Inflammatory macrophage treated with lipopolysaccharide for 4 hours (primary cell): ENCODE measurements around the gene RAD18.

Experiments
- DNase-seq: peaks from one replicate; pipeline ENCODE4 v3.0.0-alpha.2; 2020

The RAD18 gene

DNA sequence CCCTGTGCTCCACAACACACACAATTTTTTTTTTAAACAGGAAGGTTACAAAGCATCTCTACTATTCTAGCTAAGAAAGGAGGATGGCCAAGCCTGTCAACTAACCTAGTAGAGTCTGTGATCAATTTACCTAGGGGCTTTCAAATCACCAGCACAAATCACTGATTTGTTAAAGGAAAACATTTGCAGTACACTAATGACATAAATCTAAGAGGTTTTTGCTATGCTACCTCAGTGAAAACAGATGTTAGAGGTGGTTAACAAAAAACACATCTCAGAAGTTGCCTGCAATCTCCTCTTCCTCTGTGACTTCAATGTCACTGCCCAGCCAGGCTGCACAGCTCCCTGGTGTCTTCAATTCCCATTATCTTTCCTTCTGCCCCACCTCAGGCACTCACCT lies 72.0 kb downstream of the RAD18 start:
- no peak for DNase-seq

DNA sequence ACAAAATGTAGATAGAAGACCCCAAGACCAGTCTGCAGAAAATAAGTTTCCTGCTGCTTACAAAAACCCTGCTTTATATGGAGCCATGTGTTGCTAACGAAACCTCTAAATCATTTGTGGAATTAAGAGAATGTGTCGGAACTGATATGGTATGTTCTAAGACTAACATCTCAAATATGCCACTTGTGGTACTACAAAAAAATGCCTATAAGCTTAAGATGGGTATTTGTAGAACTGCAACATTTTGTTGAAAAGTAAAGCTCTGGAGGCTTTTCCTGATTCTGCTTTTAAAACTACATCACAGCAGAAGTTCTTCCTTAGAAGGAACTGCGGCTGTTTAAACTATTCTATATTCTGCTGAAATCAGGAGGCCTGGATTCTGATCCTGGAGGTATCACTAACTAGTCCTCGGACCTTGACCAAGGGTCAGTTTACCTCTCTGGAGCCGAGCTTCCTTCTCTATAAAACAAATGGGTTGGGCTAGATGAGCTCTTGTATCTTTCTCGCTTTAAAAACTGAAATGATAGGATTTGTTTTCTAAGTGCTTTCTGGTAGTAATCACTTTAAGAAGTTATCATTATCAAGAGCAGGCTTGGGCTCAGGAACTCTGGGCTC lies 74.9 kb downstream of the RAD18 start:
- no peak for DNase-seq

DNA sequence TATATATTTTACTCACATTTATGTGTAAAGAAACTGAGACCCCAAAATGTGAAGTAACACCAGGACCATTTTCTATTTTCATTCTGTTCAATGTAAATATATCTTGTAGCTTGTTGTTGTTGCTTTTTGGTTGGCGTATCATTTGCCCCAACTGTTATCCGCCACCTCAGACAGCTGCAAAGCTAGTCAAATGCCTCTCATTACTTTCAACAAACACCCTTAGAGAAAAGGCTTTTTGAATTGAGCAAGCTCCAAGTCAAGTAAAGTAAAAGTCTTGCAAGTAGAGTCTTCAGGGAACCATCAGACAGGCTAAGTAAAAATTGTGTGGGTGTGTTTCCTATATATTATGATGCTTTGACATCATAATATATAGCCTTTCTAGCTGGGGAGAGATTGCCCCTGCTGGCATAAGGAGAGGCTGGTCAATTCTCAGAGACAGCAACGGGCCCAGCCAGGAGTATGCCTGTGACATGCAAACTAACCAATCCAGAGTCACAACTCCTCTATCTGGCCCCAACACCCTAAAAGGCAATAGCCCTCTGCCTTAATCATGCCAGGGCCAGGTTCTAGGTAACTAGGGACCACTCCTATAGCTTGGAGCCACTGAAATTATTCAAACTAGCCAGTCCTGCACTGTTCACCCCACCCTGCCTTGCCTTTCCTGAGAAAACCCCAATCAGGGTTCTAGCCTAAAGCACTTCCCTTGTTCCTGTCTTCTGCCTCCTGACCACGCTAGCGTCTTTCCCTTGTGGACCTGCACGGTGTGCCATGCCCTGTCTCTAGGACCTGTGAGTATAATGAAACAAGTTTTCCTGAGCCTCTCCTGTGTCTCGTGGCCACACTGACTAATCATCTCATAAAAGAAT lies 75.6 kb downstream of the RAD18 start:
- DNase-seq = no peak

DNA sequence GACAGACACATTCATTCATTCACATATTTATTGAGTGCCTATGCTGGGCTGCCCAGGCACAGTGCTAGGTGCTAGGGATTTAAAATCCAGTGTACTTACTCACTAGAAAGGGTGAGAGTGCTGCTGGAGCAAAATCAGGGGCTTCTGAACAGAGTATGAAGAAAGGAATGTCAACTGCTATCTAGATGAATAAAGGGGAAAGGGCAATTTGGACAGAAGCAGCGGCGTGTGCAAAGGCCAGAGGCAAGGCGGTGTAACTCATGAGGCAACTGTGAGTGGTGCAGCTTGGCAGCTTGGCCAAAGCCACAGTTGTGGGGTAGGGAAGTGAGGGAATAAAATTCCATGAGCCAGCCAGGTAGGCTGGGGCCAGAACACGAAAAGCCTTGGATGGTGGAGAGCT lies 76.7 kb downstream of the RAD18 start:
- no peak for DNase-seq

DNA sequence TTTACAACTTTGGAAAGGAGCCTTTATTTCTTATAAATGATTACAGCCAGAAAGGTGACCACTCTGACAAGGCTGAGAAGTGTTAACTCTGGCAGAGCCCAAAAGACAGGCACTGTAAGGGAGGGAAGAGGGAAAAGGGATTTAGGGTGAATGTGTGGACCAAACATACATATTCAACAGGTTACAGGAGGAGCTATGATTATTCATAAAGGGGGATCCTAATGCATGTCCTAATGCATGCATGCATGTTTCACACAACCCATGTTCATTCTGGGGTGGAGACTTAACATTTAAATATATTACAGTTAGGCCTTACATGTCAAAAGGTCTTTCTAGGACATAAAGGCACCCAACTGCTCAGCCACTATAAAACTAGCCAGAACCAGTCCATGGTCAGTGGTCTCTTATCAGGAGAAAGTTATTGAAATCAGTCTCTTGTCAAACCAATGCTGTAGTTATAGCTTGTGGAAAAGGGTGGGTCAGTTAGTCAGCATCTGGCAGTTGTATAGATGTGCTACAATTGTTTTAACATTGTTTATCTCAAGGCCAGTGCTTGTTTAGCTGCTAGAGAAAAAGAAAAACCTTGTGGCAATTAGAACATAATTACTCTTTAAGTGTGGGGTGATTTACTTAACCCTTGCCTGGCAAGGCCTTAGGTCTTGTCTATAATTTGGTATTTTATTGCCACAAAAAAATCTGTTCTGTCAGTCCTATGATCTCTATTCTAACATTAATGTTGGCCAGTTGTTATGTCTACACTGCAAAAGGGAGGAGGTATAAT lies 77.5 kb downstream of the RAD18 start:
- no peak for DNase-seq

DNA sequence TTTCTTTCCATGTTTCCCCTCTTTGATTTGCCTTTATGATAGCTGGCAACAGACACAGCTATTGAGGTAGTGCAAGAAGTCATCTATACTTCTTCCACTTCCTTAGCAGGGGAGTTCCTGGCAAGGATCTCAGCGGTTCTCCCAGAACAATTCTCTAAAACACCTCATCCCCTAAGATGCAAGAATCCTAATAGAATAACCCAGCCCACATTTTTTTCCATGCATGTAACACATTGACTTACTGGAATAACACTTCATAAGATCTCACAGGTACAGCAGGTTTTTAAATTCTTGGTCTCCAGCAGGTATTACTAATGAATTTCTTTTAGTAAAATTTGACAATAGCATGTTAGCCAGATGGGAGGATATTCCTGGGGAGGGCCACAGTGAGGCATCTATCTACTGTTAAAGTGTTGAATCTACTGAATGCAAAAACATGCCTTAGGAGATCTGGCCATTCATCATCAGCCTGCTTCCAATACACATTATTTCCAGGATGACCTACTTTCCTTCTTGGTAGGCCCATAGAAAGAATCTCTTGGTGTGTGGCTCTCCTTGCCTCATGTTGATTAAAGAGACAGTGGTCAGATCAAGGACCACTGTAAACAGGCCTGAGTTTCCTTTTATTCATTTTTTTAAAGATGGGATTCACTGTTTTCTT lies 78.5 kb downstream of the RAD18 start:
- no peak for DNase-seq

DNA sequence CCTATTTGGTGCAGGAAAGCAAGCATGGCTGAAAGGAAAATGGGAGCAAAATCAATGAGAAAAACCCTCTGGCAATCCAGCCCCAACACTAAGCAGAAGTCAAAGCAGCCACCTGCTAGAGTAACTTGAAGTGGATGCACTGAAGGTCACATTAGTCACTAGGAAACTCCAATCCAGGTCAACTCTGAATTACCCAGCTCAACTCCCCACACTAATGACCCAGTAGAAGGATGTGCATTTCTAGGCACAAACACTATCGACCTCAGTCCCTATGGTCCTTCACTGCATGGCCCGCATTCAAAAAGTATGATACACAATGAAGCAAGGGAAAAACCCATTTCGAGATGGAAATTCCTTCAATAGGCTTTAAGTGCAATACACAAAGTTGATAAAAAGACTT lies 80.6 kb downstream of the RAD18 start:
- no peak for DNase-seq

DNA sequence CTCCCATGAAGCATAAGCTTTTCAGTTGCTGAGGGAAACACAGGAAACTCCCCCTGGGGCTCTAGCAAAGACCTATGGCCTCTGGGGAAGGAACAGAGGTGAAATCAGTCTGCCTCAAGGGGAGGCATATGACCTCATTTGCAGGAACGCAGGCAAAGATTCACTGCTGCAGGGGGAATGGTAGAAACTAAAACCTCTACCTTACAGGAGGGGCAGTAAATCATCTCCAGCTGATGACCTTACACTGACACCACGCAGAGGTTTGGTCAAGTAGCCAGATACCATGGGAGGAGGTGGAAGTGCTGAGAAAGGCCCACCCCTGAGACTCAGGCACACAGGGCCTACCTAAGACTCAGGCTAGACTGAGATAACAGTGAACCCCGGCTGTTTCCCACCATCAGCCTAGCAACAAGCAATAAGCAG lies 81.1 kb downstream of the RAD18 start:
- DNase-seq = no peak

DNA sequence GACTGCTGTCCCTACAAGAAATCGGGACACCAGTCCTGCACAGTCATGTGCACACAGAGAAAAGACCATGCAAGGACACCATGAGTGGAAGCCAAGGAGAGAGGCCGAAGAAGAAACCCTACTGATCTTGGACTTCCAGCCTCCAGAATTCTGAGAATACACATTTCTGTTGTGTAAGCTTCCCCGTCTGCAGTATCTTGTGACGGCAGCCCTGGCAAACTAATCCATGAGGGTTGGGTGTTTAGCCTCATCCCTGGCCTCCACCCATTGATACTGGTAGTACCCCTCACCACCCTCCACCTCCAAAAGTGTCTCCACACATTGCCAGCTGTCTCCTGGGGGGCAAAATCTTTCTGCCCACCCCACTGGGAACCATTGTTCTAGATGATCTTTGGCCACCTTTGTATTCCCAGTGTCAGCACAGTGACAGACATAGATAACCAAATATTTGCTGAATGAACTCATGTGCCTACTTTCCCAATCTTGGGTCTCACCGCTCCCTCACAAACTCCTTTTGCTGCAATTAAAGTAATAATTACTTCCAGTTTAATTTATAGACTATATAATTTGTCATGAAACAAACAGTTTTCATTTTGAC lies 83.8 kb downstream of the RAD18 start:
- DNase-seq = no peak

DNA sequence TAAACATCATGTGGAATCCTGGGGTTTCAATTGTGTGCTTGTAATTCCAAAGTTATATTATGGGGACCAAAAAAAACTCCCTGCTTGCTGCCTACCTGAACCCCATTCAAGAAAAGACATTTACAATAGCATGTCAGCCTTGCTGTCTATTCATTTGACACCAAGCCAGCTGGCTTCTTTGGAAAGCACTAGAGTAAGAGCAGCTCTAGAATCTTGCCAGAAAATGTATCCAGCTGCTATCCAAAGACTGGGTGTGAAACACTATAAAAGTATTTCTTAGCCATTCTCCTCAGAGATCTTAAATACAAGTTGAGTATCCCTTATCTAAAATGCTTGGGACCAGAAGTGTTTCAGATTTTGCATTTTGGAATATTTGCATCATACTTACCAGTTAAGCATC lies 87.4 kb downstream of the RAD18 start:
- no peak for DNase-seq

DNA sequence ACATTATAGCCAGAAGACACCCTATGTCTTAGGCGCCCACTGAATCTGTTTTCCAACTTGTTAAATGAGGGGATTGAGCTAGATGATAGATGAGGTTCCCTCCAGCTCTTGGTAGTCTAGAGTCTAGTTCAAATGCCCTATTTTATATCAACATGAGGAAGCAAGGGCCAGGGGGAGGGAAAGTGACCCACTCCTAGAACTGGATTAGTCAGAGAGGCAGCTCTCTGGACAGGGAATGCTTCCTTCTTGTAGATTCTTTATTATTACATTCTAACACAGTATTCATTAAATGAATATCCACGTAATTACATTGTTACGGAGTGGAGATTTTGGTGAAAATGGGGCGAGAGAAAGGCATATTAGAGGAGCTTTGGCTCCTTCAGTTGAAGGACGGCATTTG lies 89.5 kb downstream of the RAD18 start:
- DNase-seq = no peak

DNA sequence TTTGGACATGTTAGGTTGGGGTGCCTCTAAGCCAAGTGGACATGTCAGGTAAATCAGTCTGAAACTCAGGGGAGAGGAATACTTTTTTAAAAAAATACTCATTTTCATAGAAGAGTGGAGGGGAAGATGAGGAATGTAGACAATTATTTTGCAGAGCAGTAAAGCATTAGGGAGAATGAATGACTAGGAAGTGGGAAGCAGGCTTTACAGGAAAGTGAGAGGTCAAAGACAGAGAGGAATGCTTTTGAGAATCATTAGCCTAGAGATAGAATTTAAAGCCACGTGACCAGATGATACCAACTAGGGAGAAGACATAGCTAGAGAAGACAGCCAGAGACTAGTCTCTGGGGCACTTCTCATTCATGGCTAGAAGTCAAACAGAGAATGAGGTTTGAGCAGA lies 91.0 kb downstream of the RAD18 start:
- no peak for DNase-seq

DNA sequence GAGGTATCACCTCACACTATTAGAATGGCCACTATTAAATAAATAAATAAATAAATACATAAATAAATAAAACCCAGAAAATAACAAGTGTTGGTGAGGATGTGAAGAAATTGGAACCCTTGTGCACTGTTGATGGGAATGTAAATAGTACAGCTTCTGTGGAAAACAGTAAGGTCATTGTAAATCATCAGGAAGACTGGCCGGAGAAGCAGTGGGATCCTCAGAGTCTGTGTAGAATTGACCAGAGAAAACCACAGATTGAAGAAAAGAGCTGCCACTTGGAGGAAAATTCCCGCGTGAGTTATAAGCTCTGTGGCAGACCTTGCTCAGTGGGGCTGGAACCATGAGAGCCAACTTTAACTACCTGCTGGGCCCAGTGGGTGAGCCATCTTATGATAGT lies 92.0 kb downstream of the RAD18 start:
- DNase-seq = no peak

DNA sequence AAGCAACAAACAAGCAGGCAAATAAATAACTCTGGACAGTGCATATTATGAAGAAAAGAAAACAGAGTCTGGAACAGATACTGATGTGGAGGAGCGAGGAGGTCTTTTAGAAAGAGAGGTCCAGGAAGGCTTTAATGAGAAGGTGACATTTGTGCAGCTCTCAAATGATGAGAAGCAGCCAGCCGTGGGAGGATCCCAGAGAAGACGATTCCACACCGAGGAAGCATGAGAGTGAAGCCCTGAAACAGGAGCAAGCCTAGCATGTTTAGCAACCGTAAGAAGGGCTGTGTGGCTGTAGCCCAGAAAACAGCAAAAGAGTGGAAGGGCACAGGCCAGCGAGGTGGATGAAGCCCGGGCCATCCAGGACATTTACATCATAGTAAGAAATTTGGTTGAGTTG lies 93.1 kb downstream of the RAD18 start:
- no peak for DNase-seq

DNA sequence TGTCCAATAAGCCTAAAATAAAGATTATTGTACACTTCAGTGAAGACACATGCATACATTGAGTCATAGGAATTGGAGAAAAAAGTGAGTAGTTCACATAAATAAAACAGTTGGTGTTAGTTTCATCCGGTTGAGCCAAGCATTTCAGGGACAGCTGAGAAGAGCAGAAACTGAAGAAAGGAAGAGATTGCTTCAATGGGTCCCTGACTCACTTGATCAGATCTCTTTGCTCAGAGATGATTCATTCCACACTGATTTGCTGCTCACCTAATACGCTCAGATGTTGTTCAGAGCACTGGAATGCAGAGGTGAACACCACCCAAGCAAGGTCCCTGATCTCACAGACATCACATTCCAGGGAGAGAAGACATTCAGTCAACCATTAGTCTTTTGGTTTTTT lies 93.7 kb downstream of the RAD18 start:
- peak; percentile 4 for DNase-seq

DNA sequence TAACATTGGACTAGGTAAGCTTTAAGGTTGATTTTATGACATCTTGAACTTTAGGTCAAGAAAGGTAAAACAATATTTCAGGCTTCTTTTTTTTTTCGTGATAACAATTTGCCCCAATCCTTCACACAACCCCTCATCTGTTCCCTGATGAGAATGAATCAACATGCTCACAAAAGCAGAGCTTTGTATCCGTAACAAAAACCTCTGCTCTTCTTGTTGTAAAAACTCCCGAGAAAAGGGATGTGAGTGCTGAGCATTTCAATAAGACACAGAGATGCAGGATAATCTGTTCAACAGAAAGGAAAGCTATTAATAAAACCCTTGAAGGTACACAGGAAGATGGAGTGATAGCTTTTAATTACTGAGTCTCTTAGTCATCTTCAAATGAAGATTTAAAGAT lies 94.3 kb downstream of the RAD18 start:
- no peak for DNase-seq

DNA sequence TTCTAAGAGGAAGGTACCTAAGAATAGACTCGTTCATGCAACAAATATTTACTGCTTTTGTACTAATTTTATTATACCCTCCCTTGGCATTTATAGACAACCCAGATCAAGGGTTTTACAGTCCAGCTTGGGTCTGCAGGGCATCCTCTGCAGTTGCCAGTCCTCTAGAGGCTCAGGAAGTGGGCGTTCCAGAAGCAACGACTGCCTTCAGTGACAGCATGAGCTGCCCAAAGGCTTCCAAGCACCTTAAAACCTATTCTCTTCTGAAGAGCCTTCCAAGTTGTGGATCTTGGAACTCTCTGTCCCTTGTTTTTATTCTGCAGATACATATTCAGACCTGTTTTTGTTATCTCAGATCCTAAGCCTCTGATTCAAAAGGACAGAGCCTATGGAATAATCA lies 95.6 kb downstream of the RAD18 start:
- no peak for DNase-seq

DNA sequence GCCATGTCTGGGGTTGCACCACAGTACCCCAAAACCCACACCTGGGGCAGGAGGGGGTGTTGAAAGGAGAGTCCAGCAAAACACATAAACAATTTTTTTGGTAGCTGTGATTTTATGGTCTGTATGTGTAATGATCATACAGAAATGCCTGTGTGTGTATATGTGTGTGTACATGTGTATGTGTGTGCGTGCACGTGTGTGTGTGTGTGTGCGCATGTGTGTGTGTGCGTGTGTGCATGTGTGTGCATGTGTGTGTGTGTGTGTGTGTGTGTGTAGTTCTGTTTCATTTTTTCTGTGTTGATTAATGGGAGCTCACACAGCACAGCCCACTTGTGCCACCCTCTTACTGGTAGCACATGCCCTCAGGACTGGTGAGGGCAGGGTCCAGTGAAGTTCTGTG lies 97.6 kb downstream of the RAD18 start:
- DNase-seq = no peak

DNA sequence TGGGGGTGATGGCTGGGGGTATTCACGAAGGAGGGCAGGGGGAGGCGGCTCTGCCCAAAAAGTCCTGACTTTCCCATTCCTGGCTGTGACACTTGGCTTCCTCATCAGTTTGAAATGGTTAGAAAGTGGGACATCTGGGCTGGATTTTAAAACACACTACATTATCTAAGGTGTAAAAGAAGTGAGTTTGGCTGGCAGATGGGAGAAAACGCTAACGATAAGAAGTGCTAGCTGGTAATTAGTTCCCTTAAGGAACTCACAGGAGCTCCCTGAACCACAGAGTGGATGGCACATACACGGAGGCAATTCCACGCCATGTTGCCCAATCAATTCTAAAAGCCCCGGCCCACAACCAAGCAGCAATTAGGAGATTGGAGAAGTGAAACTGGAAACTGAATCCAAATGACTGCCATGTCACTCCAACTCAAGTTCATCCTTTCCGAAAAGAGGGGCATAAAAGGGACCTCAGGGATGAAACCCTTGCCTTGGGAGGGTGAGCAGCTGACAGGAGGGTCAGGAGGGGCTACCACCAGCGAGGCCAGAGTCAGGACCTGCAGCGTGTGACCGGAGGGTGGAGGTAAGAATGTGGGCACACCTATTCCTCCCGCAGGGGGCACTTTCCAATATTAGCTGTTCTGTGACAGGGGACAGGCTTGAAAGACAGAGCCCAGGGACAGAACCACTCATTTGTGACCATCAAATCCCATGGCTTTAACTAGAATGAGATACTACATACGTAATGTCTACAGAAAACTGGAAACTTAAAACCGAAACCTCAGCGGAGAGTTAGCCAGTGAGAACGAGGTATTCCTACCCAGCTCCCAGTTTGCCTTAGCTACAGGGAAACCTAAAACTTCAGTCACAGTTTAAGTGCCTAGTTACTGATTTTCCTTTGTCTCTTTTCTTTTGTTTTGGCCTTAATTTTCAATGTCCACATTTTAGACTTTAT lies 98.6 kb downstream of the RAD18 start:
- DNase-seq = peak; percentile 93

DNA sequence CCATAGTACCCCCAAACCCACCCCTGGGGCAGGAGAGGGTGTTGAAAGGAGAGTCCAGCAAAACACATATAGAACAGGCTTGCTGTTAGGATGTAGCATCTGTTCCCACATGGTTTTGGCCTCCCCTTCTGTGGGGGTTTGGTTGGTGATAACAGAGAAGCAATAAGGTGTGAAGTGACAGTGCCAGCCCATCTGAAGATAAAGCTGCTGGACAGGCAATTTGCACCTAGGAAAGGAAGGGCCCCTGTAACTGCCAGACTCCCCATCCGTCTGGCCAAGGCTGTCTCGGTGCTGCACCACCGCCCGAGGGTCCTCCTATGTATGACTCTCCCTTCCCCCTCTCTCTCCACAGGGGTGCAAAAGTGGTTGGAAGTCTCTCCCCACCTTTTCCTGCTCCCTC lies 99.4 kb downstream of the RAD18 start:
- DNase-seq = no peak

DNA sequence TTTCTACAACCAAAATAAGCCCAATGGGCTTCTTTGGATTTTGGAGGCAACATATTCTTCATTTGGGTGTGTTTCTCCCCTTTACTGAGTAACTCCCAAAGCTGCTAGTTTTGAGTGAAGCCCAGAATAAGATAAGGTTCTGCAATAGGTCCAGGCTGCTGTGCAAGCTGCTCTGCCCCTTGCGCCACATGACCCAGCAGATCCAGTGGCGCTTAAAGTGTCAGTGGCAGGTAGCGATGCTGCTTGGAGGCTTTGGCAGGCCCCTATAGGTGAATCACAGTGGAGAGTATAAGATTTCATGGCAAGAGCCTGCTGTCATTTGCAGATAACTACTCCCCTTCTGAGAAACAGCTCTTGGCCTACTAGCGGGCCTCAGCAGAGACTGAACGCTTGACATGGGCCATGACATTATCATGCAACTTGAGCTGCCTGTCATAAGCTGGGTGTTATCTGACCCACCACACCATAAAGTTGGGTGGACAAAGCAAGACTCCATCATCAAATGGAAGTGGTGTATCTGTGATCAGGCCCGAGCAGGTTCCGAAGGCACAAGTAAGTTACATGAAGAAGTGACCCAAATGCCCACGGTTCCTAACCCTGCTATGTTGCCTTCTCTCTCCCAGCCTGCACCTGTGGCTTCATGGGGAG lies 105.4 kb downstream of the RAD18 start:
- no peak for DNase-seq
